GM19463 (cell line): ENCODE measurements around the gene CAVIN4.

Experiments
- ATAC-seq: cut with Tn5 transposase; IDR thresholded peaks from one replicate; pipeline ENCODE4 v1.9.1; 2021; ENCODE audit warnings: mild to moderate bottlenecking, moderate library complexity; ENCODE audit not compliant: unreplicated experiment

The CAVIN4 gene

DNA sequence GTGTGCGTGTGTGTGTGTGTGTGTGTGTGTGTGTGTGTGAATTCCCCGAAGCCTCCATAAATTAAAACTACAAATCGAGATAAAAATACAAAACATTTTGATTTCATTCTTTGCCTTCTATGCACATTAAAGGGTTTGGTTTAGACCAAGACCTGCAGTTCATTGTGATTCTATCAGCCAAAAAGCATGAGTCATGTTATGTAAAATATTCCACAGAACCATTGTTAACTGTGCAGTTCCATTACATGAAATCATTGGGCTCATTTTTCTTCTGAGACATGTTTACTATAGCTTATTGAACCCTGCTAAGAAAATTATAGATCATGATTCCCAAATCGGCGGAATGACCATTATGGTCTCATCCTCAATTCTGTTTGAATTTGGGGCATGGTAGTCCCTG is 11.7 kb downstream of the CAVIN4 start:
- no peak for ATAC-seq

DNA sequence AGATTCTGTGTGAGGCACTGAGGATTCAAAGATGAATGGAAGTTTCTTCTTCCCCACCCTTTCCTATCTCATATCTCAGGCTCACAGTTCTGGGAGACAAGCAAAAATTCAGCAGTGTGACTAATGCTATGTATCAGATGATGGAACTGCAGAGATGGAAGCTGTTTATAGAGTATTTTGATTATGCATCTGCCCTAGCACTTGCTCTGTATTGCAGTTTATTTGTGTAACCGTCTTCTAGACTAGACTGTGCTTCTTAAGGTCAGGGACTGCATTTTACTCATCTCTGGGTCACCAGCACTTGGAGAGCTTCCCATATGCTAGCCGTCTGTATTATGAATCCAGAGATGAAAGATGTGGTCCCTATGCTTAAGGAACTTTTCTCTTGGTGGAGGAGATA is 12.6 kb downstream of the CAVIN4 start:
- no peak for ATAC-seq

- ATAC-seq = no peak
Measured at GRCh38 chr9:100591139-100591538, 13.3 kb downstream of the CAVIN4 start.

GRCh38 chr9:100591639-100592412 is 13.9 kb downstream of the CAVIN4 start:
- ATAC-seq = no peak

- ATAC-seq = peak; percentile 38
Measured at GRCh38 chr9:100595391-100596199, 17.7 kb downstream of the CAVIN4 start.

DNA sequence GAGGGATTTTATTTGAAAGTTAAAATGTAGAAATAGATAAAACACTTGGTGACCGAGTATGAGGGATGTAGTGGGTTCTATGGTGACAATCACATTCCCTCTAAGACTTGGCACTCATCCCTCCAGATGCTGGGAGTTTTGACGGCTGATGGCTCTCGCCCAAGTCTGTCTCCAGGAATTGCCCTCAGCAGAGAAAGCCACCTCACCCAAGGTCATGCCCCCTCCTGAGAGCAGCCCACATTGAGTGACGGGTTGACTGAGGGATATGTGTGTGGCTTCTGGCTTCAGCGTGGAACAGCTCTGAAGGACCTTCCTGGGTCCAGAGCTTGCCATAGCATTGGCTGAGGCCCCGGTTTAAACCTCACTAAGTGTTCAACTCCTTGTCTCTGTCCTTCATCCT is 19.4 kb downstream of the CAVIN4 start:
- ATAC-seq = no peak

GRCh38 chr9:100598641-100599145 is 20.8 kb downstream of the CAVIN4 start:
- peak; percentile 76 for ATAC-seq

GRCh38 chr9:100600521-100601079 is 22.7 kb downstream of the CAVIN4 start:
- no peak for ATAC-seq

DNA sequence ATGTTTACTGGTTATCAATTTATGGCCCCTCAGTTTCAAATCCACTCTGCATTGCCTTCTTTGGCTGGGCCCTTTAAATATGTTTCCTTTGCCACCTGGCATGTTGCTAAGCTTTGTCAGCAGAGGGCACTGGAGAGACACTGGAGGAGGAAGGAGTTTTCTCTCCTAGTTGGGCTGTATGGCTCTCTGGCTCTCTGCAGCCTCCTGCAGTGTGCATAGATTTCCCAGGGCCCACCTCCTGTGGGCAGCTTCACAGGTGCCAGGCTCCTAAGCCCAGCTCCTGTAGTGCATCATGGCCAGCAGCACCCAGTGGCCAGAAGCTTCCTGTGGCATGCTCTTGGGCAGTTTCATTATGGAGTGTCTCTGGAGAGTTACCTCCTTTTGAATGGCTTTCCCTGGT is 23.3 kb downstream of the CAVIN4 start:
- peak; percentile 55 for ATAC-seq

GRCh38 chr9:100602342-100602801 is 24.5 kb downstream of the CAVIN4 start:
- no peak for ATAC-seq

DNA sequence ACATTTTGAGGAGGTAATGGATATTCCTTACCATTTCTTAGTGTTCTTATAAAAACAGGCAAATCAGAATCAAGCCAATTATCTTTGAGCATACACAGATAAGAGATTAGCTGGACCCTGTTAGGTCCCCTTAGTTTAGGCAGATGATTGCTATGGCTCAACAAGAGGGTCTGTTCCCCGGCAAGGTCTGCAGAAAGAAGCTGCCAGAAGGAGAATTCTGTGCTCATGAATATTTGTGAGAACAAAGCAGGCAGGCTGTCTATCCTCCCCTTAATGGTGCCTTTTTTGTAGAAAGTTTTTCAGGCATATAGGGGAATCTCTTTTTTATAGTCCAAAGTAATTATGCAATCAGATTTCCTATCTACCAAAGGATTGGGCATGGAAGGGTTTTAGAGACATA is 27.5 kb downstream of the CAVIN4 start:
- ATAC-seq = no peak

GRCh38 chr9:100619194-100619593 is 41.3 kb downstream of the CAVIN4 start:
- ATAC-seq = no peak

- ATAC-seq = peak; percentile 77
Measured at GRCh38 chr9:100619665-100620064, 41.8 kb downstream of the CAVIN4 start.

DNA sequence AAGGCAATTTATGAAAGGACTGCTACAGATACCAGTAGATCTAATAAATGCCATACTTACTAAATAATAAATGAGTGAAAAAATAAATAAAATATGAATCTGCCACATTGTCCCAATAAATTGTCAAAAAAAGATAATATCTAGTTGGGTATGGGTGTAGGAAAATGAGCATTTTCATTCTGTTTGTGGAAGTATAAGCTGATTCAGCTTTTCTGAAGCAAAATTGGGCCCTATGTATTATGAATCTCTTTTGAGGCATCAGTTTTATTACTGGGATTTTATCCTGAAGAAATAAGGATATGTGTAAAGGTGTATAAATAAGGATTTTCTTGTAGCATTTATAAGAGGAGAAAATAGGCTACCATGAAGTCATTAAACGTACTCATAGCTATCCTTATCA is 46.1 kb downstream of the CAVIN4 start:
- no peak for ATAC-seq

GRCh38 chr9:100626949-100627348 is 49.1 kb downstream of the CAVIN4 start:
- ATAC-seq = no peak

GRCh38 chr9:100637787-100638186 is 59.9 kb downstream of the CAVIN4 start:
- ATAC-seq = no peak
